HepG2 (cell line): ENCODE measurements around the gene TOR1AIP1. TPM values are rescaled to one million over a fixed set of nuclear protein-coding genes. Genes with fewer than 3 reads are reported as not detected.

Experiments used
- ATF2 ChIP-seq: sonication (generic); formaldehyde crosslinking; IDR thresholded peaks from 2 replicates; pipeline ENCODE4 v1.4.0; 2020; ENCODE audit warnings: missing genetic modification reagents
- KIAA2018 ChIP-seq: sonication (generic); formaldehyde crosslinking; IDR thresholded peaks from 2 replicates; pipeline ENCODE4 v1.5.0; 2020; ENCODE audit warnings: mild to moderate bottlenecking, missing genetic modification reagents, borderline replicate concordance
- KLF12 ChIP-seq: sonication (generic); formaldehyde crosslinking; IDR thresholded peaks from 2 replicates; pipeline ENCODE4 v1.4.0; 2020; ENCODE audit warnings: missing genetic modification reagents, borderline replicate concordance
- SATB2 ChIP-seq: sonication (generic); formaldehyde crosslinking; IDR thresholded peaks from 2 replicates; pipeline ENCODE4 v1.5.0; 2020; ENCODE audit warnings: missing genetic modification reagents
- SRSF4 ChIP-seq: fragments of 200-400 bp; formaldehyde crosslinking; IDR thresholded peaks from one replicate; pipeline ENCODE4 v1.6.1; 2018; ENCODE audit warnings: mild to moderate bottlenecking, low read depth, low read length, moderate library complexity; ENCODE audit not compliant: poor library complexity, severe bottlenecking
- U2AF1 ChIP-seq: fragments of 200-400 bp; formaldehyde crosslinking; optimal IDR thresholded peaks from 2 replicates; pipeline ENCODE3; 2017; ENCODE audit warnings: mild to moderate bottlenecking, low read depth, low read length
- ZMYM3 ChIP-seq: sonication (generic); formaldehyde crosslinking; IDR thresholded peaks from 2 replicates; pipeline ENCODE4 v1.5.1; 2020; ENCODE audit warnings: mild to moderate bottlenecking, missing genetic modification reagents
- ZNF160 ChIP-seq: sonication (generic); formaldehyde crosslinking; IDR thresholded peaks from 2 replicates; pipeline ENCODE4 v1.8.0; 2022; ENCODE audit warnings: mild to moderate bottlenecking, inconsistent platforms, missing genetic modification reagents
- polyA plus RNA-seq, 8 experiments: library from polyadenylated mRNA; depleted of rRNA in 3 of 8; stranded (reverse) in 7 of 8; unstranded in 1 of 8; fragments of >200 nt; fragmentation: Illumina TruSeq in 4 of 8; extraction: Trizol in 4 of 8; gene quantifications; 2 replicates each; pipeline versions ENCODE4 v1.2.1 to v1.2.3, GENCODE V29; 2011 to 2016; ENCODE audit warnings: low read depth in 4 of 8, missing spikeins in 1 of 8, mixed read lengths in 1 of 8; ENCODE audit not compliant: insufficient read depth in 1 of 8
- total RNA-seq, 5 experiments: library from RNA; depleted of rRNA; stranded (reverse); fragments of >200 nt; fragmentation: Illumina TruSeq; extraction: Trizol; gene quantifications; 2 replicates each; pipeline ENCODE4 v1.2.3, GENCODE V29; 2016; ENCODE audit warnings: low read depth in 1 of 5
- TF ChIP-seq, protein P1 (sequence below): sonication (generic); formaldehyde crosslinking; IDR thresholded peaks from 2 replicates; pipeline ENCODE4 v1.5.0; 2020; ENCODE audit warnings: missing genetic modification reagents
- TF ChIP-seq, protein P2 (sequence below): sonication (generic); formaldehyde crosslinking; IDR thresholded peaks from 2 replicates; pipeline ENCODE4 v1.4.0; 2020; ENCODE audit warnings: missing genetic modification reagents

TOR1AIP1 gene
- total and polyA plus RNA-seq, 2 of the 13 experiments (the other 11 are each of a cell fraction or from before 2014, with no cell fraction given), result 15.6 to 29.0 TPM

DNA sequence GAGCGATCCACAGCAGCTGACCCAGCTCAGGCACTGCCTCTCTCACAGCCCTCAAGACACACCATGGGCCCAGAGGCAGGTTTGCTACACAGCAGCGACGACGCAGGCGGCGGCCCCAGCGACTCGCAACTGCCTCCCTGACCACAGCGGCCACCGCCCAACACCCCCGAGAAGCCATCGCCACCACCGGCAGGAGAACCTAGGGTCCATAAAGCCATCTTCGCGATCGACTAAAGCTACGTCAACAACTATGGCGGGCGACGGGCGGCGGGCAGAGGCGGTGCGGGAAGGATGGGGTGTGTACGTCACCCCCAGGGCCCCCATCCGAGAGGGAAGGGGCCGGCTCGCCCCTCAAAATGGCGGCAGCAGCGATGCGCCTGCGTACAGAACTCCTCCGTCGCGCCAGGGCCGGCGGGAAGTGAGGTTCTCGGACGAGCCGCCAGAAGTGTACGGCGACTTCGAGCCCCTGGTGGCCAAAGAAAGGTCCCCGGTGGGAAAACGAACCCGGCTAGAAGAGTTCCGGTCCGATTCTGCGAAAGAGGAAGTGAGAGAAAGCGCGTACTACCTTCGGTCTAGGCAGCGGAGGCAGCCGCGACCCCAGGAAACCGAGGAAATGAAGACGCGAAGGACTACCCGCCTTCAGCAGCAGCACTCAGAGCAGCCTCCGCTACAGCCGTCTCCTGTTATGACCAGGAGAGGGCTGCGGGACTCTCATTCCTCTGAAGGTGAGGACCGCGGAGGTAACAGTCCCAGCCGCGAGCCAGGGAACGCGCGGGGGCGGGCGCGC, at the start of gene TOR1AIP1 (continued):
- TF ChIP-seq, protein P1, sequence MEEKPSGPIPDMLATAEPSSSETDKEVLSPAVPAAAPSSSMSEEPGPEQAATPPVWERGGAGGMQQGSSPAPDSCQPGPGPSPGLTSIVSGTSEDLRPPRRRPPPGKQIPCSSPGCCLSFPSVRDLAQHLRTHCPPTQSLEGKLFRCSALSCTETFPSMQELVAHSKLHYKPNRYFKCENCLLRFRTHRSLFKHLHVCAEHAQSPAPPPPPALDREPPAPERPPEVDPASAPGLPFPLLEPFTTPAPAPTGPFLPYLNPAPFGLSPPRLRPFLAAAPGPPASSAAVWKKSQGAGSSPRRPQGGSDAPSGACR (CRISPR knock-in tag), result peak; percentile 86; the same call in 1 of the 2 replicates
- TF ChIP-seq KIAA2018 (CRISPR knock-in tag), result no peak
- TF ChIP-seq KLF12 (CRISPR knock-in tag), result peak; percentile 94
- no peak; the same call in 1 of the 2 replicates for TF ChIP-seq ZMYM3 (CRISPR knock-in tag)
- TF ChIP-seq SRSF4, result no peak
- peak; percentile 98 for TF ChIP-seq U2AF1
- TF ChIP-seq, protein P2, sequence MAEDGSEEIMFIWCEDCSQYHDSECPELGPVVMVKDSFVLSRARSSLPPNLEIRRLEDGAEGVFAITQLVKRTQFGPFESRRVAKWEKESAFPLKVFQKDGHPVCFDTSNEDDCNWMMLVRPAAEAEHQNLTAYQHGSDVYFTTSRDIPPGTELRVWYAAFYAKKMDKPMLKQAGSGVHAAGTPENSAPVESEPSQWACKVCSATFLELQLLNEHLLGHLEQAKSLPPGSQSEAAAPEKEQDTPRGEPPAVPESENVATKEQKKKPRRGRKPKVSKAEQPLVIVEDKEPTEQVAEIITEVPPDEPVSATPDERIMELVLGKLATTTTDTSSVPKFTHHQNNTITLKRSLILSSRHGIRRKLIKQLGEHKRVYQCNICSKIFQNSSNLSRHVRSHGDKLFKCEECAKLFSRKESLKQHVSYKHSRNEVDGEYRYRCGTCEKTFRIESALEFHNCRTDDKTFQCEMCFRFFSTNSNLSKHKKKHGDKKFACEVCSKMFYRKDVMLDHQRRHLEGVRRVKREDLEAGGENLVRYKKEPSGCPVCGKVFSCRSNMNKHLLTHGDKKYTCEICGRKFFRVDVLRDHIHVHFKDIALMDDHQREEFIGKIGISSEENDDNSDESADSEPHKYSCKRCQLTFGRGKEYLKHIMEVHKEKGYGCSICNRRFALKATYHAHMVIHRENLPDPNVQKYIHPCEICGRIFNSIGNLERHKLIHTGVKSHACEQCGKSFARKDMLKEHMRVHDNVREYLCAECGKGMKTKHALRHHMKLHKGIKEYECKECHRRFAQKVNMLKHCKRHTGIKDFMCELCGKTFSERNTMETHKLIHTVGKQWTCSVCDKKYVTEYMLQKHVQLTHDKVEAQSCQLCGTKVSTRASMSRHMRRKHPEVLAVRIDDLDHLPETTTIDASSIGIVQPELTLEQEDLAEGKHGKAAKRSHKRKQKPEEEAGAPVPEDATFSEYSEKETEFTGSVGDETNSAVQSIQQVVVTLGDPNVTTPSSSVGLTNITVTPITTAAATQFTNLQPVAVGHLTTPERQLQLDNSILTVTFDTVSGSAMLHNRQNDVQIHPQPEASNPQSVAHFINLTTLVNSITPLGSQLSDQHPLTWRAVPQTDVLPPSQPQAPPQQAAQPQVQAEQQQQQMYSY (CRISPR knock-in tag), result peak; percentile 58
- TF ChIP-seq ATF2, result peak; percentile 92
- no peak for TF ChIP-seq SATB2 (CRISPR knock-in tag)
- TF ChIP-seq ZNF160 (CRISPR knock-in tag), result peak; percentile 91
